DND-41 (cell line): ENCODE data around the gene BORCS5.

ENCODE experiments used
- ATAC-seq: fragments of 200-7000 bp; cut with Tn5 transposase; 3 replicates; pipeline ENCODE4 v1.9.1; 2021; ENCODE audit warnings: low read depth; ENCODE audit not compliant: insufficient read depth
- DNase-seq: peaks from one replicate; pipeline ENCODE4 v3.0.0-alpha.2; 2020
- H2AFZ ChIP-seq: 2 replicates; pipeline ENCODE4 v1.6.0; 2012; ENCODE audit warnings: low read depth, low read length
- H3K27ac ChIP-seq: 2 replicates; pipeline ENCODE4 v1.5.1; 2012; ENCODE audit warnings: low read length, inconsistent platforms
- H3K27me3 ChIP-seq: fragments of 200-600 bp; sonication (generic); 2 replicates; pipeline ENCODE4 v1.6.0; 2012; ENCODE audit warnings: low read length, mild to moderate bottlenecking, inconsistent platforms; ENCODE audit not compliant: insufficient read depth, poor library complexity
- H3K36me3 ChIP-seq: 2 replicates; pipeline ENCODE4 v1.5.1; 2012; ENCODE audit warnings: low read length, inconsistent platforms; ENCODE audit not compliant: insufficient read depth
- H3K4me1 ChIP-seq: 2 replicates; pipeline ENCODE4 v1.5.1; 2012; ENCODE audit warnings: mild to moderate bottlenecking, low read length; ENCODE audit not compliant: insufficient read depth
- H3K4me2 ChIP-seq: 2 replicates; pipeline ENCODE4 v1.6.0; 2012; ENCODE audit warnings: mild to moderate bottlenecking, moderate library complexity, low read length, inconsistent platforms; ENCODE audit not compliant: insufficient read depth
- H3K4me3 ChIP-seq, 2 experiments: fragments of 200-600 bp in 1 of 2; shearing (Covaris generic) in 1 of 2; 2 replicates each; pipeline ENCODE4 v1.5.1; 2012 to 2016; ENCODE audit warnings: inconsistent platforms in 2 of 2, low read length in 2 of 2, mild to moderate bottlenecking in 2 of 2, low read depth in 1 of 2, moderate library complexity in 1 of 2
- H3K79me2 ChIP-seq: 2 replicates; pipeline ENCODE4 v1.6.0; 2012; ENCODE audit warnings: low read length, inconsistent platforms; ENCODE audit not compliant: insufficient read depth
- H3K9ac ChIP-seq: 2 replicates; pipeline ENCODE4 v1.6.0; 2012; ENCODE audit warnings: low read depth, mild to moderate bottlenecking, inconsistent platforms, low read length, moderate library complexity
- H3K9me3 ChIP-seq: 2 replicates; pipeline ENCODE4 v1.5.1; 2012; ENCODE audit warnings: low read length, moderate library complexity, mild to moderate bottlenecking, inconsistent platforms; ENCODE audit not compliant: insufficient read depth, severe bottlenecking
- H4K20me1 ChIP-seq: 2 replicates; pipeline ENCODE4 v1.6.0; 2012; ENCODE audit warnings: low read length; ENCODE audit not compliant: insufficient read depth
- EZH2 ChIP-seq: IDR thresholded peaks from 3 replicates; pipeline ENCODE4 v1.6.1; 2012; ENCODE audit warnings: borderline replicate concordance, low read depth, mild to moderate bottlenecking, moderate library complexity, low read length, inconsistent platforms; ENCODE audit not compliant: severe bottlenecking
- TF ChIP-seq, protein P1 (sequence below): IDR thresholded peaks from 2 replicates; pipeline ENCODE4 v1.5.1; 2012; ENCODE audit warnings: borderline replicate concordance, low read length, moderate library complexity, mild to moderate bottlenecking; ENCODE audit not compliant: poor library complexity, severe bottlenecking; ENCODE audit errors: extremely low read depth

Gene BORCS5

GRCh38 chr12:12456637-12457036 lies 99.8 kb downstream of the BORCS5 start:
- Histone ChIP-seq H3K27ac (no peak overlapping the region), H3K36me3 (no peaks in the 10 kb centered on the region), H3K4me2 (no peak overlapping the region), H2AFZ (no peak overlapping the region), H3K27me3 (no peaks in the 10 kb centered on the region), H4K20me1 (0 out of 2 replicates have a peak, but pooled peaks cover 2% of the 10 kb centered on the region), H3K9ac (no peak overlapping the region), H3K4me1 (no peaks in the 10 kb centered on the region), H3K4me3 (no peak overlapping the region), H3K9me3 (no peaks in the 10 kb centered on the region), H3K79me2 (no peaks in the 10 kb centered on the region)
- ATAC-seq (no peak), DNase-seq (no peak)
- TF ChIP-seq EZH2, result no peak
- TF ChIP-seq, protein P1, sequence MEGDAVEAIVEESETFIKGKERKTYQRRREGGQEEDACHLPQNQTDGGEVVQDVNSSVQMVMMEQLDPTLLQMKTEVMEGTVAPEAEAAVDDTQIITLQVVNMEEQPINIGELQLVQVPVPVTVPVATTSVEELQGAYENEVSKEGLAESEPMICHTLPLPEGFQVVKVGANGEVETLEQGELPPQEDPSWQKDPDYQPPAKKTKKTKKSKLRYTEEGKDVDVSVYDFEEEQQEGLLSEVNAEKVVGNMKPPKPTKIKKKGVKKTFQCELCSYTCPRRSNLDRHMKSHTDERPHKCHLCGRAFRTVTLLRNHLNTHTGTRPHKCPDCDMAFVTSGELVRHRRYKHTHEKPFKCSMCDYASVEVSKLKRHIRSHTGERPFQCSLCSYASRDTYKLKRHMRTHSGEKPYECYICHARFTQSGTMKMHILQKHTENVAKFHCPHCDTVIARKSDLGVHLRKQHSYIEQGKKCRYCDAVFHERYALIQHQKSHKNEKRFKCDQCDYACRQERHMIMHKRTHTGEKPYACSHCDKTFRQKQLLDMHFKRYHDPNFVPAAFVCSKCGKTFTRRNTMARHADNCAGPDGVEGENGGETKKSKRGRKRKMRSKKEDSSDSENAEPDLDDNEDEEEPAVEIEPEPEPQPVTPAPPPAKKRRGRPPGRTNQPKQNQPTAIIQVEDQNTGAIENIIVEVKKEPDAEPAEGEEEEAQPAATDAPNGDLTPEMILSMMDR, result no peak

DNA sequence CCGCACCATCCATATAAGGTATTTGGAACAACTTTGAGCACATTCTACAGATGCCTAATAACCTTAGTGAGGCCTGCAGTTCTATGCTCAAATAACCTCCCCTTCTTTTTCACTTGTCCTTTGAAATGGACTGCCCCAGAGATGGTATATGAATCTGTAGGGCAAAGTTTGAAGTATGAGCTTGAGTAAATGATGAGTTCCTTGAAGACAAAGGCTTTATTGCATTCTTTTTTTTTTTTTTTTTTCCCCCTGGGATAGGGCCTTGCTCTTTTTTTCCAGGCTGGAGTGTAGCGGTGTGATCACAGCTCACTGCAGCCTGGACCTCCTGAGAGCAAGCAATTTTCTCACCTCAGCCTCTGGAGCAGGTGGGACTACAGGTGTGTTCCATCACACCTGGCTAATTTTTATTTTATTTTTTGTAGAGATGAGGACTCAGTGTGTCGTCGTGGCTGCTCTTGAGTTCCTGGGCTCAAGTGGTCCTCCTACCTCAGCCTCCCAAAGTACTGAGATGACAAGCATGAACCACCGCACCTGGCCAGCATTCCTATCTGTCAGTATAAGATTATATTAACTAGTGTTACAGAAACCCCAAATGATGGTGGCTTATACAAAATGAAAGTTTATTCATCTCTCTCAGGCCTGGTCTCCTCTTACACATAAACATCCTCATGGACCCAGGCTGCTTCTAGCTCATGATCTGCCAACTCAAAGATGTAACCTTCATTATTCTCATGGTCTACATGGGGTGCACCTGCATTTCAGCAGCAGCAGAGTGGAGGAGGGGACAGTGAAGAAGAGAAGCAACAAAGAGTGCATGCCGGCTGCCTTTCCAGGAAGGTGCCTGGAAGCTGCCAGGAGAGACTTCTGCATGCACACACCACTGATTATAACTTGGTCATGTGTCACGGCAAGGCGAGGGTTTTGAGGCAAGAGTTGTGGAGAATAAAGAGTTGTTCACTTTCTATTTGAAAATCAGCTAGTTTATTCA lies 104.4 kb downstream of the BORCS5 start:
- Histone ChIP-seq H3K4me2 (no peak overlapping the region), H4K20me1 (no peaks in the 10 kb centered on the region), H3K27ac (no peak overlapping the region), H2AFZ (no peak overlapping the region), H3K79me2 (no peaks in the 10 kb centered on the region), H3K4me1 (no peaks in the 10 kb centered on the region), H3K9me3 (no peaks in the 10 kb centered on the region), H3K4me3 (no peak overlapping the region), H3K9ac (no peak overlapping the region), H3K36me3 (peaks cover 8% of the 10 kb centered on the region; the same call in 1 of the 2 replicates), H3K27me3 (no peaks in the 10 kb centered on the region)
- no peak for ATAC-seq
- no peak for DNase-seq
- TF ChIP-seq, protein P1, result no peak
- no peak for TF ChIP-seq EZH2

- H3K9ac ChIP-seq, result no peak overlapping the region
- H3K4me2 ChIP-seq, result no peak overlapping the region
- H3K27ac ChIP-seq, result no peak overlapping the region
- DNase-seq (no peak), ATAC-seq (no peak)
- H3K79me2 ChIP-seq, result no peaks in the 10 kb centered on the region
- H3K4me3 ChIP-seq, result no peak overlapping the region
- H2AFZ ChIP-seq, result no peak overlapping the region
- no peaks in the 10 kb centered on the region for H3K27me3 ChIP-seq
- H3K9me3 ChIP-seq, result no peaks in the 10 kb centered on the region
- no peak for TF ChIP-seq EZH2
- TF ChIP-seq, protein P1, result no peak
- peaks cover 13% of the 10 kb centered on the region; the same call in 1 of the 2 replicates for H3K36me3 ChIP-seq
- H3K4me1 ChIP-seq, result no peaks in the 10 kb centered on the region
- no peaks in the 10 kb centered on the region for H4K20me1 ChIP-seq
These were observed 105.0 kb downstream of the BORCS5 start for GRCh38 chr12:12461923-12462315.
